GM12865 (cell line): ENCODE data around the gene ACTG1.

Experiments used
- DNase-seq: peaks from one replicate; pipeline ENCODE4 v3.0.0; 2010; ENCODE audit warnings: low read depth
- H3K4me3 ChIP-seq: 2 replicates; pipeline ENCODE4 v1.5.1; 2011; ENCODE audit warnings: mild to moderate bottlenecking, low read depth, low read length, control low read depth
- TF ChIP-seq, protein P1 (sequence below): IDR thresholded peaks from 2 replicates; pipeline ENCODE4 v1.5.1; 2011; ENCODE audit warnings: low read length, control low read depth, low read depth, inconsistent platforms; ENCODE audit not compliant: insufficient read depth; ENCODE audit errors: missing control alignments

Gene ACTG1

DNA sequence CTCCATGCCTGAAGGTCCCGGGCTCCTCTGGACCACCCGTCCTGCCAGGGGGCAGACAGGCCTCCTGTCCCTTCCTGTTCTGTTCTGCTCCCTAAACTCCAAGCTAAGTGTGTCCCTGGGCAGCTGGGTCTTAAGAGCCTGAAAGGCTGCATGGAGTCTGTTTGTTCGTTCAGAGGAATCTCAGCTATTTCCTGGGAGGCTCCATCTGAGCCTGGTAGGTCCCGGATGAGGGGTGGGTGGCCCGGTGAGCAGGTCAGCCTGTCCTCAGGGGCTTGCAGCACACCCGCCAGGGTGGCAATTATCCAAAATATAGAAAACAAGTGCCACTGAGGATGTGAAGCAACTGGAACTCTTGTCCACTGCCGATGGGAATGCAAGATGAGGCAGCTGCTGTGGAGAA is 12.6 kb downstream of the ACTG1 start:
- TF ChIP-seq, protein P1, sequence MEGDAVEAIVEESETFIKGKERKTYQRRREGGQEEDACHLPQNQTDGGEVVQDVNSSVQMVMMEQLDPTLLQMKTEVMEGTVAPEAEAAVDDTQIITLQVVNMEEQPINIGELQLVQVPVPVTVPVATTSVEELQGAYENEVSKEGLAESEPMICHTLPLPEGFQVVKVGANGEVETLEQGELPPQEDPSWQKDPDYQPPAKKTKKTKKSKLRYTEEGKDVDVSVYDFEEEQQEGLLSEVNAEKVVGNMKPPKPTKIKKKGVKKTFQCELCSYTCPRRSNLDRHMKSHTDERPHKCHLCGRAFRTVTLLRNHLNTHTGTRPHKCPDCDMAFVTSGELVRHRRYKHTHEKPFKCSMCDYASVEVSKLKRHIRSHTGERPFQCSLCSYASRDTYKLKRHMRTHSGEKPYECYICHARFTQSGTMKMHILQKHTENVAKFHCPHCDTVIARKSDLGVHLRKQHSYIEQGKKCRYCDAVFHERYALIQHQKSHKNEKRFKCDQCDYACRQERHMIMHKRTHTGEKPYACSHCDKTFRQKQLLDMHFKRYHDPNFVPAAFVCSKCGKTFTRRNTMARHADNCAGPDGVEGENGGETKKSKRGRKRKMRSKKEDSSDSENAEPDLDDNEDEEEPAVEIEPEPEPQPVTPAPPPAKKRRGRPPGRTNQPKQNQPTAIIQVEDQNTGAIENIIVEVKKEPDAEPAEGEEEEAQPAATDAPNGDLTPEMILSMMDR, result no peak
- no peak overlapping the region for H3K4me3 ChIP-seq
- DNase-seq, result no peak

DNA sequence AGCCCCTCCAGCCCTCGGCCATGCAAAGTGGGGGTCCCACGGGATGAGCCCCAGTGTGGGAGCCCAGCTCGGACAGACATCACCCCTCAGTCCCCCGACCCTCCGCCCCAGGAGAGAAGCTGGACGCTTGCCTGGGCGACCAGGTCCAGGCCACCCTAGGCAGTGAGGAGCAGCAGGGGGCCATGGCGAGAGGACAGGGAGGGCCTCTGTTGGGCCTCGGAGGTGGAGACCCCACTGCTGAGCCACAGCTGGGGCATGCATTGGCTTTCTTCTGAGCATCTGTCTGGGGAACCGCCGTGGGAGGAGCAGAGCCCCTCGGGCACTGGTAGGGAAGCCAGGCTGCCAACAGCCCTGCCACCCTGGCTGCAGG is 13.0 kb downstream of the ACTG1 start:
- TF ChIP-seq, protein P1, result no peak
- no peak overlapping the region for H3K4me3 ChIP-seq
- DNase-seq, result no peak

DNA sequence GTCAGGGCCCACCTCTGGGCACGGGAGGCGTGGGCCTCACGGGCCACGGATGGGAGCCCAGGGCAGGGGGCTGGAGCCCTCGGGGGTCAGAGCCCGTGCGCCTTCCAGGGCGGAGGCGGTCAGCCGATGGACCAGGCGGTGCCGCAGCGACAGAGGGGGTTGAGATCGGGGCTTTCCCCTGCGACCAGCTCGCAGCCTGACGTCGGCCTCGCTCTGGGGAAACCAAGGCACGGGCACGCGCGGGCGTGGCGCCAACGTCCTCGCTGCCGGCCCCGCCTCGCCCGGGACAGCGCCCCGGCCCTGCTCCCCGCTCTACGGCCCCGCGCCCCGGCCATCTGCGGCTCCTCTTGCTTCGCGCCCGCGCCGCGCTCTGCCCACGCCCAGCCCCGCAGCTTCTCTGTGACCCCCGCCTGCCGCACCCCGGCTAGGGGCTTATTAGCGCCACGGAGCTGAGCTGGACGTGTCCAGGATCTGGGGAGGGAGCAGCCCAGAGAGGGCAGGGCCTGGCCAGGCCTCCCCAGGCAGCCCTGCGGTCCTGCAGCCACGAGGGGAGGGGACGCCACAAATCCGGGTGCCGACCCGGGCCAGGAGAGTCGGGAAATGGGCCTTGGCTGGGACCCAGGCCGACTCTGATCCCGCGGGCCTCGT is 13.5 kb downstream of the ACTG1 start:
- DNase-seq, result no peak
- no peak overlapping the region for H3K4me3 ChIP-seq
- TF ChIP-seq, protein P1, result no peak

DNA sequence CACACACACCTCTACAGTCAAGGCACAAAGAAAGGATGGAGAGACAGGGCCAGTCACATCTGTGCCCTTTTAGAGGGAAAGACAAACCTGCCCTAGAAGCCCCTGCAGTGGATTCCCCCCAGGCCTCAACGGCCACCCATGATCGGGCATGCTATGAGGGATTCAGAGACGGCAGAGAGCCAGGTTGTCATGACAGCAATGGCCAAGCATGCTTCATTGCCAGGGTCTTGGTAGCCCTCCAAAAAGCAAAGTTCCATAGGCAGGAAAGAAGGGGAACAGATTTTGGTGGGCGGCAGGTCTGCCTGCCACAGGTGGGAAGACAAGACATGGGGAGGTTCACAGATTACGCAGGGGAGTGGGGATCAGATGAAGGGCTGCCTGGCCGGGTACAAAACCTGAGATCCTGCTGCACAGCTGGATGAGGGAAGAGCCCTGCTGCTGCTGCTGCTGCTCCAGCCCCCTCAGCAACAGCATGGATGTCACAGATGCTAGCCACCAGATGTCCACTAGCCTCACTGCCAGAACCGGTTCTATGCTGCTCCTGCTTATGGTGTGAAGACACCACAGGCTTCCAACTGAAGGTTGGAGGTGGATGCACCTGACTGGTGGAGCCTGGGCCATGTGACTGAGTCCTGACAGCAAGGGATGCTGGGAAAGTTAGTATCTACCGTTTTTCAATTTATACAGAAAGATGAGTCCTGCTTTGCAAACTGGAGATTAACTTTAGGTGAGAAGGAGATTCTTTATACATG is 17.8 kb downstream of the ACTG1 start:
- TF ChIP-seq, protein P1, result no peak
- peak; percentile 39 for DNase-seq
- H3K4me3 ChIP-seq, result no peak overlapping the region

DNA sequence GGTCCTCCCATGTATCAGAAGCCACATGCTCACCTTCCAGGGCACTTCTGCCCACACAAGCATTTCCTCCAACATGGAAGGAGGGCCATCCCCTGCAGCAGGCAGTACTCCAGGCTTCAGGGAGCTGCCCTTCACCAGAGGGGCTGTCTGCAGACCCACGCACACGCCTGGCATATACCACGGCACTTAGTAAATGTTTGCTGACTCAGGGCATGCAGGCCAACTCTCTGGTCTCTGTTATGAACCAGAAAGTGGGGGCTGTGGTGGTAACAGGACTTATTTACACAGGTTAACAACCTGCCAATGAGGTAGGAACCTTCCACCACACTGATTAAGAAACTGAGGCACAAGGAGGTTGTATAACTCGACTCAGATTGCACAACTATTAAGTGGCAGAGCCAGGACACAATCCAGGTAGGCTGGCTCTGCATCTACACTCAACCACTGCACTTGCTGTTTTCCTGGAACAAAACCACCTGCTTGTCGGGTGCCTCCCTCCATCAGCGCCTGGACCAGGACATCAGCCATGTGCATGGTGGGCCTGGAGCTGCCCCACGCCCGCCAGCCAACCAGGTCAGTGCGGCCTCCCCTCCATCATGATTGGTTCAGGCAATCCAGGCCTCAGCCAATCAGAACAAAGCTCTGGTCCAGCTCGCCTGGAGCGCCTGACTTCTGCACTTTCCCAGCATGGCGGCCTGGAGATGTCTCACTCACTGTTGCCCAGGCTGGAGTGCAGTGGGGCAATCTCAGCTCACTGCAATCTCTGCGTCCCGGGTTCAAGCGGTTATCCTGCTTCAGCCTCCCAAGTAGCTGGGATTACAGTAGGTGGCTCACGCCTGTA is 19.2 kb downstream of the ACTG1 start:
- no peak for DNase-seq
- TF ChIP-seq, protein P1, result no peak
- no peak overlapping the region for H3K4me3 ChIP-seq

DNA sequence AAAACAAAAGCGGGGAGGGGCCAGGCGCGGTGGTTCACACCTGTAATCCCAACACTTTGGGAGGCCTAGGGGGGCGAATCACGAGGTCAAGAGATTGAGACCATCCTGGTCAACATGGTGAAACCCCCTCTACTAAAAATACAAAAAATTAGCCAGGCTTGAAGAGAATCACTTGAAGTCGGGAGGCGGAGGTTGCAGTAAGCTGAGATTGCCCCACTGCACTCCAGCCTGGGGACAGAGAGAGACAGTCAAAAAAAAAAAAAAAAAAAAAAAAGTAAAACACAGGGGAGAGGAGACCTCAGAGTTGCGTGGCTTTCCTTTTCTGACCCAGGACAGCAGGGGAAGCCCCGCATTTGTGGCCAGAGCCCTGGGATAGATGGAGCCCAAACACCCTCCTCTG is 19.9 kb downstream of the ACTG1 start:
- no peak overlapping the region for H3K4me3 ChIP-seq
- no peak for DNase-seq
- TF ChIP-seq, protein P1, result no peak
